Parathyroid adenoma (tissue), 2 donors: ENCODE results near the gene CCDC183.
A peak's percentile ranks its signal among the peaks of the same experiment; 100 is the strongest.
"Not testable (repeated sequence)": the region's sequence is repeated elsewhere in the genome, so short reads cannot be mapped to it uniquely, and the experiment has no call there.

Source experiments
- H2AFZ ChIP-seq: fragments of 300-600 bp; sonication (generic); one replicate; pipeline ENCODE4 v1.7.0; 2017; ENCODE audit warnings: antibody characterized with exemption, mild to moderate bottlenecking
- H3K27ac ChIP-seq: fragments of 300-600 bp; sonication (generic); one replicate; pipeline ENCODE4 v1.7.0; 2017
- H3K27me3 ChIP-seq: fragments of 300-600 bp; sonication (generic); one replicate; pipeline ENCODE4 v1.7.0; 2017; ENCODE audit warnings: low read length; ENCODE audit not compliant: control insufficient read depth, insufficient read depth
- H3K36me3 ChIP-seq: fragments of 300-600 bp; sonication (generic); one replicate; pipeline ENCODE4 v1.7.0; 2017; ENCODE audit warnings: low read length; ENCODE audit not compliant: control insufficient read depth, insufficient read depth
- H3K4me1 ChIP-seq: fragments of 300-600 bp; sonication (generic); one replicate; pipeline ENCODE4 v1.7.0; 2017; ENCODE audit warnings: control low read depth
- H3K4me2 ChIP-seq: fragments of 300-600 bp; sonication (generic); one replicate; pipeline ENCODE4 v1.7.0; 2017; ENCODE audit warnings: low read length
- H3K4me3 ChIP-seq: fragments of 300-600 bp; sonication (generic); one replicate; pipeline ENCODE4 v1.7.0; 2017; ENCODE audit warnings: low read depth, low read length
- H3K79me2 ChIP-seq: fragments of 300-600 bp; sonication (generic); one replicate; pipeline ENCODE4 v1.7.0; 2017; ENCODE audit warnings: control low read depth
- H3K9ac ChIP-seq: fragments of 300-600 bp; sonication (generic); one replicate; pipeline ENCODE4 v1.7.0; 2017; ENCODE audit warnings: mild to moderate bottlenecking
- H3K9me3 ChIP-seq: fragments of 300-600 bp; sonication (generic); one replicate; pipeline ENCODE4 v1.7.0; 2017; ENCODE audit warnings: low read length; ENCODE audit not compliant: control insufficient read depth
- TF ChIP-seq, protein P1 (sequence below): fragments of 300-600 bp; sonication (generic); IDR thresholded peaks from one replicate; pipeline ENCODE4 v1.7.0; 2017; ENCODE audit warnings: antibody characterized with exemption, mild to moderate bottlenecking
- donor health status: primary hyperparathyroidism.

CCDC183 gene

DNA sequence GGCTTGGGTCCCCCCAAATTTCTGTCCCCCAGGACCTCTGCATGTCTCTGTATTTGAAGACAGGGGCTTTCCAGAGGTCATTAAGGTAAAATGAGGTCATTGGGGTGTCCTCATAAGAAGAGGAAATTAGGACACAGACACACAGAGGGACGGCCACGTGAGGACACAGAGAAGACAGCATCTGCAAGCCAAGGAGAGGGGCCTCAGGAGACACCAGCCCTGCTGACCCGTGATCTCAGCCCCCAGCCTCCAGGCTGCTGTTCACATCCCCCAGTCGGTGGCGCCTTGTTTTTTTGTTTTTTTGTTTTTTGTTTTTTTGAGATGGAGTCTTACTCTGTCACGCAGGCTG lies 1.2 kb upstream of the CCDC183 start:
- H3K4me1 ChIP-seq = peaks cover 7% of the 10 kb centered on the region
- H3K36me3 ChIP-seq = no peaks in the 10 kb centered on the region
- H3K9ac ChIP-seq = no peak overlapping the region

DNA sequence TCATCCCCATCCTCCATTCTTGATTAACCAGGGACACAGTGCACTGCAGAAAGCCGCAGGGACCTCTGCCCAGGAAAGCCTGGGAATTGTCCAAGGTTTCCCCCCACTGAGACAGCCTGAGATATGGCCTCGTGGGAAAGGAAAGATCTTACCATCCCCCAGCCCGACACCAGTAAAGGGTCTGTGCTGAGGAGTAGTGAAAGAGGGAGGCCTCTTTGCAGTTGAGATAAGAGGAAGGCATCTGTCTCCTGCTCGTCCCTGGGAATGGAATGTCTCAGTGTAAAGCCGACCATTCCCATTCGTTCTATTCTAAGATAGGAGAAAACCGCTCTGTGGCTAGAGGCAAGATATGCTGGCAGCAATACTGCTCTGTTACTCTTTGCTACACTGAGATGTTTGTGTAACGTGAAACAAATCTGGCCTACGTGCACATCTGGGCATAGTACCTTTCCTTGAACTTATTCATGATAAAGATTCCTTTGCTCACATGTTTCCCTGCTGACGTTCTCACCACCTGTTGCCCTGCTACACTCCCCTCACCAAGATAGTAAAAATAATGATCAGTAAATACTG lies 723 bp downstream of the CCDC183 start:
- H3K27me3 ChIP-seq, H3K4me2 ChIP-seq, H3K9me3 ChIP-seq, H3K79me2 ChIP-seq, H3K4me1 ChIP-seq, H3K36me3 ChIP-seq, H3K9ac ChIP-seq, H3K4me3 ChIP-seq, H2AFZ ChIP-seq, H3K27ac ChIP-seq: not testable (repeated sequence)

More for the DNA sequence above, 1.2 kb upstream of the CCDC183 start:
- Histone ChIP-seq H2AFZ (no peak overlapping the region), H3K4me2 (no peak overlapping the region), H3K27me3 (no peaks in the 10 kb centered on the region), H3K9me3 (no peaks in the 10 kb centered on the region), H3K4me3 (no peak overlapping the region), H3K27ac (no peak overlapping the region), H3K79me2 (no peaks in the 10 kb centered on the region)
- TF ChIP-seq, protein P1, sequence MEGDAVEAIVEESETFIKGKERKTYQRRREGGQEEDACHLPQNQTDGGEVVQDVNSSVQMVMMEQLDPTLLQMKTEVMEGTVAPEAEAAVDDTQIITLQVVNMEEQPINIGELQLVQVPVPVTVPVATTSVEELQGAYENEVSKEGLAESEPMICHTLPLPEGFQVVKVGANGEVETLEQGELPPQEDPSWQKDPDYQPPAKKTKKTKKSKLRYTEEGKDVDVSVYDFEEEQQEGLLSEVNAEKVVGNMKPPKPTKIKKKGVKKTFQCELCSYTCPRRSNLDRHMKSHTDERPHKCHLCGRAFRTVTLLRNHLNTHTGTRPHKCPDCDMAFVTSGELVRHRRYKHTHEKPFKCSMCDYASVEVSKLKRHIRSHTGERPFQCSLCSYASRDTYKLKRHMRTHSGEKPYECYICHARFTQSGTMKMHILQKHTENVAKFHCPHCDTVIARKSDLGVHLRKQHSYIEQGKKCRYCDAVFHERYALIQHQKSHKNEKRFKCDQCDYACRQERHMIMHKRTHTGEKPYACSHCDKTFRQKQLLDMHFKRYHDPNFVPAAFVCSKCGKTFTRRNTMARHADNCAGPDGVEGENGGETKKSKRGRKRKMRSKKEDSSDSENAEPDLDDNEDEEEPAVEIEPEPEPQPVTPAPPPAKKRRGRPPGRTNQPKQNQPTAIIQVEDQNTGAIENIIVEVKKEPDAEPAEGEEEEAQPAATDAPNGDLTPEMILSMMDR = no peak

DNA sequence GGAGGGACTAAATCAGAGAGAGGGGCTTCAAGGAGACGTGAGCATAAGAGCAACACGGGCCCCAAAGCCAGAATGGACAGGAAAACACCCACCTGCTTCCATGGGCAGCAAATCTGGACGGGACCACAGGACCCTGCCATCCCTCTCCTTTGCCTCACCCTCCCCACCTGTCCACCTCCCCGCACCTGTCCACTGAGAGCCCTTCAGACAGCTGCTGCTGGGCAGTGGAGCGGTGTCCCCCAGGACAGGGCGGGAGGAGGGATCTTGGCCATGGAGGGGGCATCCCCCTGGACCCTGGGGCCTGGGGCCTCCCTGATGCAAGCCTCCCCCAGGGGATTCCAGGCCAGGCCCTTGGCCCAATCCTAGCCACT lies 2.6 kb downstream of the CCDC183 start:
- no peak overlapping the region for H3K9ac ChIP-seq
- no peaks in the 10 kb centered on the region for H3K9me3 ChIP-seq
- H3K4me2 ChIP-seq = peak overlapping the region; percentile 86
- H3K79me2 ChIP-seq = no peaks in the 10 kb centered on the region
- H3K4me3 ChIP-seq = no peak overlapping the region
- H3K27ac ChIP-seq = no peak overlapping the region
- no peak overlapping the region for H2AFZ ChIP-seq
- no peaks in the 10 kb centered on the region for H3K36me3 ChIP-seq
- no peaks in the 10 kb centered on the region for H3K4me1 ChIP-seq
- H3K27me3 ChIP-seq = no peaks in the 10 kb centered on the region
- TF ChIP-seq, protein P1 = no peak

DNA sequence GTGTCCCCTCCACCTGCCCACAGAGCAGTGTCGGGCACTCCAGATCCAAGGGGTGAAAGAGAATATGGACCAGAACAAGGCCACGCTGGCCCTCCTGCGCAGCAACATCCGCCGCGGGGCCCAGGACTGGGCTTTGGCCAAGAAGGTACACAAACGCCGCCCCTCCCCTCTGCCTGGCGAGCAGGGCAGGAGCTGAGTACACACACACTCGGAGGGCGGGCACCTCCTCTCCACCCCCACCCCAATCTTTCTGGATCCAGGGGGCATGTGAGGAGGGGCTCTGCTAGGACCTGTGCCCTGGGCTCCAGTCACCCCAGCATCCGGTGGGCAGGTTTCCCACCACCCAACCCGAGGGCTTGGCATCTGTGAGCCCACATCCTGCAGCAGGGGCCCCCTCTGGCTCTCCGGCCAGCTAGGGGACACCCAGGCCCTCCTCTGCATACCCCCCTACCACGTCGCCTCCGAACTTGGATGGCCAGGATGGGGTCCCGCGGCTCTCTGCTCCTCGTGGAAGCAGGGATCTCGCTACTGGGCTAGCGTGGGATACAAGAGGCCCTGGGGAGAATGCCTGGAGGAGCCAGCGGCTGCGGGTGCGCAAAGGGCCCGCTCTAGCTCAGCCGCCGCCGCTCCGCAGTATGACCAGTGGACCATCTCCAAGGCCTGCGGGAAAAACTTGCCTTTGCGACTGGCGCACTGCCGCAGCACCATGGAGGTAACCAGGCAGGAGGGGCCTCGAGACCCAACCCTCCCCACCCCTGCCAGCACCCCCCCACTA lies 3.1 kb downstream of the CCDC183 start:
- Histone ChIP-seq H3K27me3 (no peaks in the 10 kb centered on the region), H3K4me2 (peak overlapping the region; percentile 86), H3K4me1 (no peaks in the 10 kb centered on the region), H3K9ac (no peak overlapping the region), H3K36me3 (no peaks in the 10 kb centered on the region), H3K79me2 (no peaks in the 10 kb centered on the region), H2AFZ (peak overlapping the region; percentile 22), H3K9me3 (no peaks in the 10 kb centered on the region), H3K4me3 (peak overlapping the region; percentile 64), H3K27ac (no peak overlapping the region)
- TF ChIP-seq, protein P1 = no peak

DNA sequence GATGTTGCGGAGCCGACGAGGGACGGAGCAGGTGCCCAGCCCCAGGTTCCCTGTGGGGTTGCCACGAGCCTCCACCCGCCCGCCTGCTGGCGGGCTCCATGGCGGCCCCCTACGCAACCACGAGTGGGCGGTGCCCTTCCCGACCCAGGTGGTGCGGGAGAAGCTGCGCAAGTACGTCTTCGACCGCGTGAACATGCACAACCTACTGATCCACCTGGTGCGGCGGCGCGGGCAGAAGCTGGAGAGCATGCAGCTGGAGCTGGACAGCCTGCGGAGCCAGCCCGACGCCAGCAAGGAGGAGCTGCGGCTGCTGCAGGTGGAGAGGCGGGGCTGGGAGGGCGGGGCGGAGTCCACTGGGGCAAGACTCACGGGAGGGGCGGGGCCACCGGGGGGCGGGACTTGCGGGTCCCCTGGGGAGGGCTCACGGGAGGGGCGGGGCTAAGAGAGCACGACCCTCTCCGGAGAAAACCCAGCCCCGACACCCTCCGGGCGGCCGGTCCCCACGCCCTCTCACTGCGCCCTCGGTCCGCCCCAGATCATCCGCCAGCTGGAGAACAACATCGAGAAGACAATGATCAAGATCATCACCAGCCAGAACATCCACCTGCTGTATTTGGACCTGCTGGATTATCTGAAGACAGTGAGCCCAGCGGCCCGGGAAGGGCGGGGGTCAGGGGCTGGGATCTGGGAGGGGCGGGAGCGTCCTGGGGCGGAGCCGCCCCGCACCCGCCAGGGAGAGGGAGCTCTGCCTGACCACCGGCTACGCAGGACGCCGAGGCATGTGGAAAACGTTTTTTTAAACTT lies 3.9 kb downstream of the CCDC183 start:
- H3K4me2 ChIP-seq = peak overlapping the region; percentile 96
- H3K36me3 ChIP-seq = no peaks in the 10 kb centered on the region
- H3K27me3 ChIP-seq = no peaks in the 10 kb centered on the region
- peak overlapping the region; percentile 64 for H3K4me3 ChIP-seq
- TF ChIP-seq, protein P1 = no peak
- H3K9me3 ChIP-seq = no peaks in the 10 kb centered on the region
- H3K4me1 ChIP-seq = no peaks in the 10 kb centered on the region
- peak overlapping the region; percentile 42 for H3K27ac ChIP-seq
- peak overlapping the region; percentile 66 for H2AFZ ChIP-seq
- H3K9ac ChIP-seq = no peak overlapping the region
- H3K79me2 ChIP-seq = no peaks in the 10 kb centered on the region
